GM12878 (cell line): ENCODE results near the gene ECPAS.

Experiments
- NRF1 ChIP-seq: conservative IDR thresholded peaks from 2 replicates; pipeline ENCODE4 v1.6.1; 2011; ENCODE audit warnings: mild to moderate bottlenecking, low read depth, low read length, improper control_type of control experiment
- RAD51 ChIP-seq: fragments of 450-650 bp; IDR thresholded peaks from 2 replicates; pipeline ENCODE4 v1.6.1; 2016; ENCODE audit warnings: moderate library complexity, mild to moderate bottlenecking, inconsistent platforms

GRCh38 chr9:111431684-111432083, 52.5 kb downstream of the ECPAS start:
- no peak for TF ChIP-seq RAD51
- TF ChIP-seq NRF1, result no peak
